ENCODE results near the gene VPS9D1.

GRCh38 chr16:89748921-89749320, 28.2 kb upstream of the VPS9D1 start:
- TF ChIP-seq POLR2A (IDR thresholded peaks at IDR 0.05; ENCODE audit: low read depth, low read length) (no peak), TAF1 (IDR thresholded peaks at IDR 0.05; ENCODE audit: low read depth, low read length) (no peak), POLR2AphosphoS5 (IDR thresholded peaks at IDR 0.05; ENCODE audit: low read depth, low read length) (no peak)

All from GM12891 (cell line).